MM.1S (cell line): ENCODE data around the gene COPS9.

Experiments used
- CTCF ChIP-seq: fragments of 300-600 bp; sonication (generic); IDR thresholded peaks from 2 replicates; pipeline ENCODE4 v1.5.1; 2016; ENCODE audit warnings: antibody characterized with exemption, low read length, mixed read lengths
- EZH2 ChIP-seq: fragments of 300-600 bp; sonication (generic); optimal IDR thresholded peaks from 2 replicates; pipeline ENCODE3; 2017; ENCODE audit warnings: low read depth, mild to moderate bottlenecking, antibody characterized with exemption, low read length, mixed read lengths
- EZH2phosphoT487 ChIP-seq: fragments of 300-600 bp; sonication (generic); IDR thresholded peaks from 2 replicates; pipeline ENCODE4 v1.6.1; 2018; ENCODE audit warnings: antibody characterized with exemption, low read length

DNA sequence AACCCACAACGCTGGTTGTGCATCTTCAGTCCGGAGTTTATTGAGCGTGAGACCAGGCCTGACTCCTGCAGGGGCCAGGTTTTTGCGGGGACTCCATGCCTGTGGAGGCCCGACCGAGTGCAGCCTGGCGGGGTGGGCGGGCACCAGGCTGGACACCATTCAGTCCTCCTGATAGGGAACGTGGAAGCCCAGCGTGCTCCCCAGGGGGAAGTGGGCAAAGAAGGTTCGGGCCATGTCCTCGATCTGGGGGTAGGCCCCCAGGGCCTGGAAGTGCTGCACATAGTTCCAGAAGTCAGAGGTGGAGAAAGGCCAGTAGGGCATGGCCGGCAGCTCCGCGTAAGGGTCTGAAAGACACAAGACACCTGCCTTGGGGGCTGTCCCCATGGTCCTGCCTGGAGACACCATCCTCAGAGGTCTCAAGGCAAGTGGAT lies 2.9 kb upstream of the COPS9 start:
- TF ChIP-seq CTCF (no peak), EZH2 (no peak), EZH2phosphoT487 (no peak)
